ENCODE measurements around the gene IGHMBP2. TPM values are rescaled to one million over a fixed set of nuclear protein-coding genes. Genes with fewer than 3 reads are reported as not detected.

IGHMBP2 gene
- total and polyA plus RNA-seq, 2 of the 8 experiments (the other 6 are each of a cell fraction or from before 2014, with no cell fraction given) = 8.4 to 17.6 TPM

DNA sequence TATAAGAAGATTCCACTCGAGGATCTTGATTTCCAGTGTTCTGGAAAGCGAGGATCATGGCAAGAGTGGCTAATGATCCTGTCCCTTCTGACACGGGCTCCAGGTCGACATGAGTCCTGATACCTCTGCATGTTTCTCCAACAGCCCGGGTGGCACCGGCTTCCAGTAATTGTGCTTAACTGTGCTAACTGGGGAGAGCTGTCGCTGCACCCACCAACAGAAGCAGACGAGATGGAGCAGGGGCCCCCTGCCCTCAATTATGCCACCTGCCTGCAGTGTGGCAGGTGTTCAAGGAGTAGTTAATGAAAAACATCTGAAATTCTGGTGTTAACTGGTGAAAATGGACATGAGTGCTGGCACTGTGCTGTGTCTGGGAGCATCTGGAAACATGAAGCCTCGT, 6.2 kb upstream of the IGHMBP2 start:
- H4K8ac ChIP-seq (ENCODE audit: extremely low read depth, insufficient read depth, low read length) = no peak overlapping the region
- H3K79me2 ChIP-seq (ENCODE audit: control insufficient read depth in 1 of 2, insufficient read depth in 2 of 2, low read length in 2 of 2) = peaks cover 3 to 25% of the 10 kb centered on the region in 2 experiments; a peak in 2 of 4 replicates
- no peak overlapping the region for H3K27ac ChIP-seq (ENCODE audit: low read depth, low read length)
- 93% methylated on average over 9 of the region's 9 CpGs; no CpG with 5 or more reads in 1 of the 2 experiments for WGBS, 2 experiments (ENCODE audit: extremely low coverage in 1 of 2, insufficient coverage in 1 of 2, insufficient read length in 1 of 2, insufficient replicate concordance in 2 of 2, low coverage in 1 of 2, low lambda C conversion rate in 2 of 2, missing lambda C conversion rate in 1 of 2)
- H3K23me2 ChIP-seq (ENCODE audit: low read depth, low read length) = no peaks in the 10 kb centered on the region
- H3K4me2 ChIP-seq (ENCODE audit: insufficient read depth in 1 of 2, low read depth in 2 of 2, low read length in 2 of 2) = no peak overlapping the region
- H3K23ac ChIP-seq (ENCODE audit: insufficient read length) = no peak overlapping the region
- H4K91ac ChIP-seq (replicated peaks; ENCODE audit: insufficient read length, low read length) = no peak overlapping the region
- no peak overlapping the region for H2BK15ac ChIP-seq (ENCODE audit: low read length)
- peaks cover 12 to 14% of the 10 kb centered on the region in 2 experiments for H4K20me1 ChIP-seq (replicated peaks in 1 of 2; ENCODE audit: control insufficient read depth in 1 of 2, insufficient read depth in 2 of 2, low read length in 2 of 2)
- H3K79me1 ChIP-seq (ENCODE audit: low read depth, low read length) = peaks cover 5% of the 10 kb centered on the region
- ChIA-PET CTCF (ENCODE audit: partially characterized antibody) (interaction anchor here (0.9 kb wide), 1 partner anchor 206 kb away, joined by 3 read pairs; no protein-coding TSS in a partner anchor), POLR2A (ENCODE audit: partially characterized antibody) (no interaction called here)
- no peak overlapping the region for H2BK20ac ChIP-seq (ENCODE audit: low read length)
- H3K56ac ChIP-seq (replicated peaks; ENCODE audit: insufficient read length, low read depth, low read length) = no peak overlapping the region
- no peaks in the 10 kb centered on the region for H3K9me3 ChIP-seq (ENCODE audit: insufficient read depth in 2 of 2, low read depth in 1 of 2, low read length in 1 of 2)
- H2AFZ ChIP-seq (ENCODE audit: low read length) = no peak overlapping the region
- no peak overlapping the region for H2BK5ac ChIP-seq (ENCODE audit: low read depth, low read length)
- no peak overlapping the region for H3K4me3 ChIP-seq (ENCODE audit: extremely low read depth in 1 of 4, insufficient read depth in 2 of 4, low read depth in 3 of 4, low read length in 4 of 4)
- no peak overlapping the region for H3K18ac ChIP-seq (ENCODE audit: extremely low read depth, low read length)
- no peak overlapping the region for H2AK5ac ChIP-seq (ENCODE audit: low read depth, low read length)
- DNase-seq (ENCODE audit: low read depth in 1 of 2, low spot score in 2 of 2) (no peak), FAIRE-seq (no peak)
- TF ChIP-seq CBX5 (IDR thresholded peaks at IDR 0.05; ENCODE audit: low read depth, low read length) (no peak), HDAC2 (IDR thresholded peaks at IDR 0.05; ENCODE audit: borderline replicate concordance in 1 of 2, low read depth in 2 of 2, low read length in 2 of 2) (no peak), NRF1 (IDR thresholded peaks at IDR 0.05; ENCODE audit: low read depth, low read length) (no peak), EP300 (IDR thresholded peaks at IDR 0.05; ENCODE audit: borderline replicate concordance in 1 of 2, low read depth in 2 of 2, low read length in 2 of 2) (no peak), CEBPB (IDR thresholded peaks at IDR 0.05; ENCODE audit: low read depth, low read length) (no peak)
- TF ChIP-seq, protein P1, sequence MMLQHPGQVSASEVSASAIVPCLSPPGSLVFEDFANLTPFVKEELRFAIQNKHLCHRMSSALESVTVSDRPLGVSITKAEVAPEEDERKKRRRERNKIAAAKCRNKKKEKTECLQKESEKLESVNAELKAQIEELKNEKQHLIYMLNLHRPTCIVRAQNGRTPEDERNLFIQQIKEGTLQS (IDR thresholded peaks at IDR 0.05; ENCODE audit: insufficient read depth, low read depth, low read length) = no peak
- no peak overlapping the region for H3K9ac ChIP-seq (replicated peaks in 1 of 4; ENCODE audit: extremely low read depth in 1 of 4, low read depth in 3 of 4, low read length in 3 of 4)
- H3K14ac ChIP-seq (ENCODE audit: insufficient read length) = no peak overlapping the region
- H2BK12ac ChIP-seq (ENCODE audit: low read depth, low read length) = no peak overlapping the region
- H3K27me3 ChIP-seq (replicated peaks in 1 of 4; ENCODE audit: control insufficient read depth in 3 of 4, extremely low read depth in 1 of 4, insufficient read depth in 3 of 4, low read length in 3 of 4) = no peaks in the 10 kb centered on the region
- no peak overlapping the region for H3K4ac ChIP-seq (replicated peaks; ENCODE audit: insufficient read length, low read depth, low read length)
- no peak overlapping the region for H4K5ac ChIP-seq (ENCODE audit: insufficient read length, low read depth, low read length)
- H2BK120ac ChIP-seq (replicated peaks; ENCODE audit: low read depth, low read length) = no peak overlapping the region
- H3K36me3 ChIP-seq (ENCODE audit: control insufficient read depth in 2 of 4, insufficient read depth in 4 of 4, low read length in 3 of 4) = peaks cover 14 to 57% (median 45%) of the 10 kb centered on the region in 4 experiments; a peak in 7 of 8 replicates
- H3K4me1 ChIP-seq (replicated peaks in 1 of 4; ENCODE audit: control insufficient read depth in 3 of 4, insufficient read depth in 4 of 4, low read length in 3 of 4) = no peaks in the 10 kb centered on the region

Data from H1 (cell line).